H9 (cell line): ENCODE measurements around the gene UBE2G1. TPM values are rescaled to one million over a fixed set of nuclear protein-coding genes. Genes with fewer than 3 reads are reported as not detected.
A peak's percentile ranks its signal among the peaks of the same experiment; 100 is the strongest.

Experiments used
- DNase-seq: peaks from one replicate; pipeline ENCODE4 v3.0.0-alpha.2; 2017
- H2AFZ ChIP-seq: one replicate; pipeline ENCODE4 v1.6.1; 2013; ENCODE audit warnings: mild to moderate bottlenecking, low read length, control low read depth, moderate library complexity
- H2AK5ac ChIP-seq: 2 replicates; pipeline ENCODE4 v1.6.1; 2013; ENCODE audit warnings: low read length, control low read depth, mixed read lengths; ENCODE audit not compliant: insufficient read length
- H2BK120ac ChIP-seq: one replicate; pipeline ENCODE4 v1.6.1; 2013; ENCODE audit warnings: low read depth, mild to moderate bottlenecking, low read length, control low read depth, inconsistent platforms; ENCODE audit not compliant: poor library complexity, severe bottlenecking
- H2BK12ac ChIP-seq: 2 replicates; pipeline ENCODE4 v1.6.1; 2013; ENCODE audit warnings: low read length, control low read depth, mixed read lengths, low read depth; ENCODE audit not compliant: insufficient read length
- H2BK15ac ChIP-seq: 2 replicates; pipeline ENCODE4 v1.6.1; 2013; ENCODE audit warnings: low read depth, low read length, control low read depth
- H2BK20ac ChIP-seq: one replicate; pipeline ENCODE4 v1.6.1; 2013; ENCODE audit warnings: low read depth, mild to moderate bottlenecking, low read length, control low read depth, inconsistent platforms; ENCODE audit not compliant: poor library complexity, severe bottlenecking
- H2BK5ac ChIP-seq: 2 replicates; pipeline ENCODE4 v1.6.1; 2013; ENCODE audit warnings: low read length, control low read depth, mixed read lengths; ENCODE audit not compliant: insufficient read length
- H3K14ac ChIP-seq: 2 replicates; pipeline ENCODE4 v1.6.1; 2013; ENCODE audit warnings: low read length, control low read depth; ENCODE audit not compliant: insufficient read depth
- H3K18ac ChIP-seq: 2 replicates; pipeline ENCODE4 v1.6.1; 2013; ENCODE audit warnings: low read depth, mild to moderate bottlenecking, mixed read lengths, low read length, control low read depth; ENCODE audit not compliant: insufficient read length
- H3K23ac ChIP-seq: 2 replicates; pipeline ENCODE4 v1.6.1; 2013; ENCODE audit warnings: low read length, control low read depth, mixed read lengths, low read depth; ENCODE audit not compliant: insufficient read length
- H3K23me2 ChIP-seq: 2 replicates; pipeline ENCODE4 v1.6.1; 2013; ENCODE audit warnings: low read depth, mild to moderate bottlenecking, mixed read lengths, low read length, control low read depth; ENCODE audit not compliant: insufficient read length, poor library complexity, severe bottlenecking
- H3K27ac ChIP-seq: 2 replicates; pipeline ENCODE4 v1.5.1; 2013; ENCODE audit warnings: low read length, control low read depth, mixed read lengths, low read depth; ENCODE audit not compliant: insufficient read length
- H3K27me3 ChIP-seq: 2 replicates; pipeline ENCODE4 v1.6.1; 2013; ENCODE audit warnings: low read length, control low read depth, inconsistent platforms; ENCODE audit not compliant: insufficient read depth
- H3K4ac ChIP-seq: 2 replicates; pipeline ENCODE4 v1.6.1; 2013; ENCODE audit warnings: low read depth, mild to moderate bottlenecking, control low read depth, inconsistent platforms, low read length, moderate library complexity
- H3K4me1 ChIP-seq: 2 replicates; pipeline ENCODE4 v1.6.1; 2013; ENCODE audit warnings: low read length, control low read depth, inconsistent platforms; ENCODE audit not compliant: insufficient read depth
- H3K4me2 ChIP-seq: 2 replicates; pipeline ENCODE4 v1.6.1; 2013; ENCODE audit warnings: low read length, control low read depth, mixed read lengths; ENCODE audit not compliant: insufficient read length, insufficient read depth
- H3K56ac ChIP-seq: 2 replicates; pipeline ENCODE4 v1.6.1; 2013; ENCODE audit warnings: low read depth, mild to moderate bottlenecking, mixed read lengths, low read length, control low read depth; ENCODE audit not compliant: insufficient read length
- H3K79me1 ChIP-seq: 2 replicates; pipeline ENCODE4 v1.6.1; 2013; ENCODE audit warnings: low read depth, mild to moderate bottlenecking, moderate library complexity, low read length, control low read depth, inconsistent platforms; ENCODE audit not compliant: insufficient read depth, poor library complexity, severe bottlenecking
- H3K79me2 ChIP-seq: 2 replicates; pipeline ENCODE4 v1.6.1; 2013; ENCODE audit warnings: low read length, control low read depth, inconsistent platforms; ENCODE audit not compliant: insufficient read depth
- H3K9ac ChIP-seq: 2 replicates; pipeline ENCODE4 v1.6.1; 2013; ENCODE audit warnings: low read length, control low read depth, mixed read lengths; ENCODE audit not compliant: insufficient read length; ENCODE audit errors: extremely low read depth
- H3K9me3 ChIP-seq: one replicate; pipeline ENCODE4 v1.6.1; 2013; ENCODE audit warnings: low read depth, low read length, inconsistent platforms; ENCODE audit not compliant: control insufficient read depth
- H3T11ph ChIP-seq: one replicate; pipeline ENCODE4 v1.6.1; 2013; ENCODE audit warnings: mild to moderate bottlenecking, low read length, control low read depth, inconsistent platforms
- H4K20me1 ChIP-seq: one replicate; pipeline ENCODE4 v1.6.1; 2013; ENCODE audit not compliant: control insufficient read depth, insufficient read length, insufficient read depth
- H4K5ac ChIP-seq: 2 replicates; pipeline ENCODE4 v1.6.1; 2013; ENCODE audit warnings: low read depth, mild to moderate bottlenecking, mixed read lengths, low read length, control low read depth; ENCODE audit not compliant: insufficient read length
- H4K8ac ChIP-seq: replicated peaks from 2 replicates; pipeline ENCODE4 v1.6.1; 2013; ENCODE audit warnings: low read length, control low read depth, mixed read lengths, low read depth; ENCODE audit not compliant: insufficient read length
- H4K91ac ChIP-seq: 2 replicates; pipeline ENCODE4 v1.6.1; 2013; ENCODE audit warnings: low read depth, mild to moderate bottlenecking, moderate library complexity, mixed read lengths, low read length, control low read depth; ENCODE audit not compliant: insufficient read length
- H3K27ac Mint-ChIP-seq, 3 experiments: 2 replicates in 2 of 3; 3 replicates in 1 of 3; pipeline ENCODE4 v1.8.0; 2020 to 2021; ENCODE audit warnings: mixed read lengths in 3 of 3, mild to moderate bottlenecking in 1 of 3, moderate library complexity in 1 of 3
- H3K27me3 Mint-ChIP-seq: 2 replicates; pipeline ENCODE4 v1.8.0; 2021; ENCODE audit warnings: low read depth, mild to moderate bottlenecking, moderate library complexity, mixed read lengths
- H3K36me3 Mint-ChIP-seq, 3 experiments: 2 replicates in 2 of 3; 3 replicates in 1 of 3; pipeline ENCODE4 v1.8.0; 2020 to 2021; ENCODE audit warnings: low read depth in 3 of 3, mixed read lengths in 3 of 3; ENCODE audit not compliant: insufficient read depth in 1 of 3
- H3K4me1 Mint-ChIP-seq, 2 experiments: 2 replicates each; pipeline ENCODE4 v1.8.0; 2020; ENCODE audit warnings: mixed read lengths in 2 of 2
- H3K4me3 Mint-ChIP-seq, 2 experiments: 2 replicates in 1 of 2; 3 replicates in 1 of 2; pipeline ENCODE4 v1.8.0; 2020 to 2021; ENCODE audit warnings: mild to moderate bottlenecking in 2 of 2, mixed read lengths in 2 of 2, moderate library complexity in 1 of 2
- H3K9me3 Mint-ChIP-seq, 2 experiments: 2 replicates in 1 of 2; 3 replicates in 1 of 2; pipeline ENCODE4 v1.8.0; 2020; ENCODE audit warnings: mild to moderate bottlenecking in 2 of 2, mixed read lengths in 2 of 2, moderate library complexity in 1 of 2
- CTCF ChIP-seq: fragments of 200-600 bp; sonication (generic); conservative IDR thresholded peaks from 3 replicates; pipeline ENCODE4 v1.8.0; 2021; ENCODE audit warnings: antibody characterized with exemption, mild to moderate bottlenecking
- WGBS: extraction: QIAGEN DNeasy Blood & Tissue Kit; methylation state at CpG from one replicate; pipeline ENCODE4 v1.1.7; 2013; ENCODE audit warnings: missing lambda C conversion rate, low lambda C conversion rate, mixed read lengths; ENCODE audit not compliant: insufficient read length; ENCODE audit errors: extremely low coverage; 5-methylcytosine and 5-hydroxymethylcytosine counted together
- total RNA-seq: library from RNA; stranded (reverse); gene quantifications from 2 replicates; pipeline ENCODE4 v1.2.1, GENCODE V29; 2021

The UBE2G1 gene
- total RNA-seq, 1 experiment from 2014 or later: 188 TPM

DNA sequence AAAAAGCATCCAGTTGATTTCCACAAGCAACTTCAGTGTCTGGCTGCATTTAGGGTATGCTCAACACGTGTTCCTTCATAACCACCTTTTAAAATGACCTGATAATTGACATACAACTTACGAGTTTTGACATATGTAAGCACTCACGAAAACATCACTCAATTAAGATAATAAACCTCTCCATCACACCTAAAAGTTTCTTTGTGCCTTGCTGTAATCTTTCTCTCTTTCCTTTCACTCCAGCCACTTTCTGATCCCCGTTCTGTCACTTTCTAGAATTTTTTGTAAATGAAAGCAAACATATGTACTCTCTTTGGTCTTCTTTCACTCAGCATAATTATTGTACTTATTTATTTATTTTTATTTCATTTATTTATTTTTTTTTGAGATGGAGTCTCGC lies 20.7 kb upstream of the UBE2G1 start:
- no peak overlapping the region for H3K23ac ChIP-seq
- DNase-seq: no peak
- no peaks in the 10 kb centered on the region; the same call in 1 of the 2 replicates for H3K4me1 ChIP-seq
- H3K79me1 ChIP-seq: no peaks in the 10 kb centered on the region
- TF ChIP-seq CTCF: no peak
- H3K79me2 ChIP-seq: no peaks in the 10 kb centered on the region
- H4K91ac ChIP-seq: no peak overlapping the region
- H3K23me2 ChIP-seq: no peaks in the 10 kb centered on the region
- no peak overlapping the region for H3K9ac ChIP-seq
- H2BK5ac ChIP-seq: no peak overlapping the region
- Mint-ChIP-seq H3K27me3 (no peaks in the 10 kb centered on the region), H3K4me3 (no peak overlapping the region), H3K27ac (peak overlapping the region in 1 of 3 experiments; percentile 8; a peak in 2 of 7 replicates), H3K4me1 (peaks cover 16 to 18% of the 10 kb centered on the region in 2 experiments), H3K36me3 (no peaks in the 10 kb centered on the region), H3K9me3 (no peaks in the 10 kb centered on the region)
- no peak overlapping the region for H2BK12ac ChIP-seq
- H2BK120ac ChIP-seq: no peak overlapping the region
- no peak overlapping the region for H2BK15ac ChIP-seq
- no peak overlapping the region for H3K14ac ChIP-seq
- no peak overlapping the region for H3K18ac ChIP-seq
- WGBS: no CpG with 5 or more reads among the region's 5 CpGs
- no peak overlapping the region for H2AFZ ChIP-seq
- H3K27ac ChIP-seq: no peak overlapping the region
- no peaks in the 10 kb centered on the region for H3K27me3 ChIP-seq
- H2BK20ac ChIP-seq: no peak overlapping the region
- H4K8ac ChIP-seq: no peak overlapping the region
- H4K5ac ChIP-seq: no peak overlapping the region
- no peak overlapping the region for H2AK5ac ChIP-seq
- H3K9me3 ChIP-seq: no peaks in the 10 kb centered on the region
- no peaks in the 10 kb centered on the region for H4K20me1 ChIP-seq
- H3K4me2 ChIP-seq: no peak overlapping the region
- no peak overlapping the region for H3K56ac ChIP-seq
- no peak overlapping the region for H3T11ph ChIP-seq
- H3K4ac ChIP-seq: no peak overlapping the region
